PFSK-1 (cell line): ENCODE measurements around the gene ACOT12.

Source experiments
- FOXP2 ChIP-seq: optimal IDR thresholded peaks from 2 replicates; pipeline ENCODE3; 2011; ENCODE audit warnings: borderline replicate concordance, control low read depth, inconsistent platforms; ENCODE audit not compliant: insufficient read depth; ENCODE audit errors: extremely low read length, extremely low read depth
- POLR2AphosphoS5 ChIP-seq: IDR thresholded peaks from 2 replicates; pipeline ENCODE4 v1.6.1; 2012; ENCODE audit warnings: low read depth, mild to moderate bottlenecking, control low read depth, low read length, moderate library complexity
- REST ChIP-seq, 2 experiments: IDR thresholded peaks; 2 replicates each; pipeline versions ENCODE4 v1.6.1 to v1.8.0; 2011 to 2012; ENCODE audit warnings: low read depth in 2 of 2, low read length in 2 of 2, control low read depth in 1 of 2, inconsistent platforms in 1 of 2, mild to moderate bottlenecking in 1 of 2, moderate library complexity in 1 of 2; ENCODE audit not compliant: insufficient read depth in 1 of 2
- SIN3A ChIP-seq: IDR thresholded peaks from 2 replicates; pipeline ENCODE4 v1.6.1; 2012; ENCODE audit warnings: mild to moderate bottlenecking, low read length, moderate library complexity, borderline replicate concordance; ENCODE audit not compliant: insufficient read depth
- TAF1 ChIP-seq: IDR thresholded peaks from 2 replicates; pipeline ENCODE4 v1.6.1; 2012; ENCODE audit warnings: low read length, control low read depth, borderline replicate concordance; ENCODE audit not compliant: insufficient read depth

DNA sequence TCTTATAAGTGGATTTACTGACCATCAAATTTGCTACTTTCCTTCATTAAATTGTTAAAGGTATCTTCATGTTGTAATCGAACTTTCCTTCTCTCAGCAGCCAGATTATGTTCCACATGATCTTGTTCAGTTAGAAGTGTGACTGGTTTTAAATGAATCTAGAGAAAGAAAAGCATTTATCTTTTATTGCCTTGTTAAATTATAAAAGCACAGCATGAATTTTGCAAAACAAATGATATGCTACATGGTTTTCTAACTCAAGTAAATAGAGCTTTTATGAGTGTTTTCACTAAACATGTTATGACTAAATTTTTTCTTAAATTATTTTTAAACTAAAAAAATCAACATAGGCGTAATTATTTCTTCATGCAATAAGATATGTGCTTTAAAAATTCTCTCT, 34.1 kb downstream of the ACOT12 start:
- no peak for TF ChIP-seq REST (IDR thresholded peaks at IDR 0.05; ENCODE audit: insufficient read depth in 1 of 2, low read depth in 2 of 2, low read length in 2 of 2)
- TF ChIP-seq POLR2AphosphoS5, result no peak
- no peak for TF ChIP-seq SIN3A
- TF ChIP-seq TAF1, result no peak
- no peak for TF ChIP-seq FOXP2
